Hematopoietic multipotent progenitor cell treated with erythropoietin and hydrocortisone succinate and interleukin-3 and kit ligand, for 6 days (in vitro differentiated cells): ENCODE data around the gene SUMO4.
A peak's percentile ranks its signal among the peaks of the same experiment; 100 is the strongest.

ENCODE experiments used
- DNase-seq: peaks from one replicate; pipeline ENCODE4 v3.0.0-alpha.2; 2015

Gene SUMO4

GRCh38 chr6:149392093-149392492 lies 8.0 kb upstream of the SUMO4 start:
- no peak for DNase-seq

GRCh38 chr6:149392535-149392934 lies 7.5 kb upstream of the SUMO4 start:
- DNase-seq: no peak

GRCh38 chr6:149393002-149393679 lies 6.9 kb upstream of the SUMO4 start:
- DNase-seq: no peak

DNA sequence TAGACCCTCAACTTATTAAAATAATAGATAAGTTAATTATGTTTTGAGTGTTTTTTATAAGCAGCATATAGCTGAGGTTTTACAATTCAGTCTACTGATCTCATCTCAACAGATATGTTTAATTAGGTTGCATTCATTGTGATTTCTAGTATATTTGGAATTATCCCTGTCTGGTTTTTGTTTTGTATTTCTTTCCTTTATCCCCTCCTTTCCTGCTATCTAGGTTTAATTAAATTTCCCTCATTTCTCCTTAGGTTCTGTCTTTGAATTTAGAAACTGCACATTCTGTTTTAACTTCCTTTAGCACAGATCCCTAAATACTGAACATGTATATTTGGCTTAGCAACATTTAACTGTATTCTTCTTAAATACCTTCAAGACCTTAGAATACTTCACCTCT lies 4.9 kb upstream of the SUMO4 start:
- DNase-seq: no peak

DNA sequence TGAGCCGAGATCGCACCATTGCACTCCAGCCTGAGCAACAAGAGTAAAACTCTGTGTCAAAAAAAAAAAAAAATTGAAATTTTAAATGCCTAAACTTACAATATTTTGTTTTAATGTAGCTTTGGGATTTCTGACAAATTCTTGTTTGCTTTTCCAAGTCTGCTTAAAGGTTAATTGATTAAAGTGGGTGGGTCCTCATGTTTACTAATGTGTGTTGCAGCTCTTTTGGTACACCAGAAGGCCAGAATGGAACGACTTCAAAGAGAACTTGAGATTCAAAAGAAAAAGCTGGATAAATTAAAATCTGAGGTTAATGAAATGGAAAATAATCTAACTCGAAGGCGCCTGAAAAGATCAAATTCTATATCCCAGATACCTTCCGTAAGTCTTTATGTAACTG lies 2.7 kb upstream of the SUMO4 start:
- no peak for DNase-seq

- DNase-seq: no peak
These were observed 3.5 kb downstream of the SUMO4 start for GRCh38 chr6:149403534-149403933.

DNA sequence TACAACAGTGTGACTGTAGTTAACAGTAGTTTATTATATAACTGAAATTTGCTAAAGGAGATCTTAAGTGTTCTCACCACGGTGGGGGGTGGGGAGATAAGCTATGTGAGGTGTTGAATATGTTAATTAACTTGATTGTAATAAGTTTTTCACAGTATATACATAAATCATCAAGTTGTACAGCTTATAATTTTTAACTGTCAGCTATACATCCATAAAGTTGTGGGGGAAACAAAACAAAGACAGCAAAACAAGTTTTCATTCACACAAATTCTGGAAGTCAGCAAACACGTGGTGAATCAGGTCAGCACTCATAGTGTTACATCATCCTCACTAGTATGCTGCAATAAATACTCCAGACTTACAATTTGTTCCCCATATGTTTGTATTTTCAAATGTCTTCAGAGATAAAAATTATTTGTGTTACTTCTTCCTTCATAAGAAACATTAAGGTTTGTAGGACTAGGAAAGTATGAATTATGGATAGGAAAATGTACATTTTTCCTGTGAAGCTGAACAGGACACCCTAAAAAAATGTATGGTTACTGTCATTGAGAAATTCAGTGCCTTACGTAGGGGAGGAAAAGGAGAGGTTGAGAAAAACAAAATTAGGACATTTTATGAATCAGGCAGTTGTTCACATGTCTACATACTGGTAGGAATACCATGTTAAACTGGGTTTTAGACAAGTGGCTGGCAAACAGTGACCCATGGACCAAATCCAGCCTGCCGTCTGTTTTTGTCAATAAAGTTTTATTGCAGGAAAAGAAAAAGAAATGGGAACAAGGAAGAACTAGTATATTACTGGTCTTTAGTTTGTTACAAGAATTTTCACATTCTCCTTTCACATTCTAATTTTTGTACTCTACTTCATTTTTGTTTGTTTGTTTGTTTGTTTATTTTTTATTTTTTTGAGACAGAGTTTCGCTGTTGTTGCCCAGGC lies 6.0 kb downstream of the SUMO4 start:
- DNase-seq: peak; percentile 35

- no peak for DNase-seq
These were observed 9.6 kb downstream of the SUMO4 start for GRCh38 chr6:149409617-149410016.

DNA sequence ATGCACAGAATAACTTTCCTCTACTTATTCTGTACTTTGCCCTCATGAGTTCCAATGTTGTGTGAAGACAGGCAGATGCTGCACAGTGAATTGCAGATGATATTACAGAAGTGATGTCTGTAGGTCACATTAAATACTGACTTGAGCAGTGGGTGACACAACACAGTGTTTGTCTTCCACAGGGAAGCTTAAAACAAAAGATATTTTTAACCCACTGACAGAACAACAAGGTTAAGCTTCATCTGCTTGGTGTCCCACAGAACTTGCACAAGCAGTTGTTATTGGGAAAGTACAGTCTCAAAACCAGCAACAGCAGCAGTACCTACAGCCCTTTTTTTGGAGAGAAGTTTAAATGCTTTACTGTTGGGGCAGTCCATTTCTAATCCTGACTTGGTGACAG lies 10.5 kb downstream of the SUMO4 start:
- DNase-seq: no peak

DNA sequence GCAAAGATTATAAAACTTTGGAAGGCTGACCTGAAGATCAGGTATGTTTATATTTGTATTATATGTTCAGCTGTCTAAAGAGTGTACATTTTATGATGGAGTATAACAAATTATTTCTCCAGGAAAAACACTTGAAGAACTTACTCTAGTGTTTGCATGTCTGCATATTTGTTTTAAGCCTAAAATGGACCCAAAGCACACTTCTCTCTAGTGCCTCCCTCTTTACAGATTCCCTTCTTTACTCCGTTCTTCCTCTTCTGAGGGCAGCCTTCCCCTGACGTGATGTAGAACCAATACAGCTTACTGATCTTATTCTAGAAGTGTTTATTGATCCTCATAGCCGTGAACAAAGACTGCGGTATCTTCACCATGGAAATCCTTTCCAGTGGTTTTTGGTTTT lies 13.9 kb downstream of the SUMO4 start:
- DNase-seq: no peak

DNA sequence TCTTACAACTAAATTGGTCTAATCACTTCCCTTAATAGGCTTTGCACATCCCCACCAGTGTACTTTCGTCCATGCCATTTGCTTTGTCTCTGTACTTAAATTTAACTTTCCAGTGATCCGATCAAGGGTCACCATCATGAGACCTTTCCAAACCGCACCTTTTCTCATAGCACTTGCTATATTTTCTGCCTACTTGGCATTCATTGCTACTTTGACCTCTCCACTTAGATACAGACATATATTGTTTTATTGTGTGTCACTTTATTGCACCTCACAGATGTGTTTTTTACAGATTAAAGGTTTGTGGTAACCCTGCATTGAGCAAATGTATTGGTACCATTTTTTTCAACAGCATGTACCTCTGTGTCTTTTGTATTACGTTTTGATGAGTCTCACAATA lies 14.8 kb downstream of the SUMO4 start:
- DNase-seq: no peak

DNA sequence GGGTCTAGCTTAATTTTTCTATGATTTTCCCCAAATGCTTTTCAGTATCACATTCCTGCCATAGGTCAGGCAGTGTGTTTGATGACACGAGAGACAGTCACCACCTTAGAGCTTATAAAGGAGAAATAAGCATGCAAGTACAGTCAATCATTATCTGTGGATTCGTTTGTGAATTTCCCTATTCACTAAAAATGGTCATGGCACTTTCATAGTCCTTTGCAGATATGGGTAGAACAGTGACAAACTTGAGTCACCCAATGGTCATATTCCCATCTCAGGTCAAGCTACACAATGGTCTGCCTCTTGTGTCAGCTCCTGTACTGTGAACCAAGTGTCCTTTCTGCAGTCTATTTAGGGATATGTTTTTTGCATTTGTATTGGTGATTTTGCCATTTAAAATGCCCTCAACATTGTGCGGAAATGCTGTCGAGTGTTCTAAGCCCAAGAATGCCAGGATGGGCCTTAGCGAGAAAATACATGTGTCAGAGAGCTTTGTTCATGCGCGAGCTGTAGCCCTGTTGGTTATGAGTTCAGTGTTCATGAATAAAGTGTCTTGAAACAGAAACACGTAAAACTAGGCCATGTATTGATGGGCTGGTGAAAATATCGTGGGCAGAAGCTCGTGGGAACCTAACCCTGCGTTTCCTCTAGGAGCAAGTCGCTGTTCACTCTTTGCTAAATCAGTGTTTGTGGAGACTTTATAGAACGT lies 19.8 kb downstream of the SUMO4 start:
- no peak for DNase-seq

DNA sequence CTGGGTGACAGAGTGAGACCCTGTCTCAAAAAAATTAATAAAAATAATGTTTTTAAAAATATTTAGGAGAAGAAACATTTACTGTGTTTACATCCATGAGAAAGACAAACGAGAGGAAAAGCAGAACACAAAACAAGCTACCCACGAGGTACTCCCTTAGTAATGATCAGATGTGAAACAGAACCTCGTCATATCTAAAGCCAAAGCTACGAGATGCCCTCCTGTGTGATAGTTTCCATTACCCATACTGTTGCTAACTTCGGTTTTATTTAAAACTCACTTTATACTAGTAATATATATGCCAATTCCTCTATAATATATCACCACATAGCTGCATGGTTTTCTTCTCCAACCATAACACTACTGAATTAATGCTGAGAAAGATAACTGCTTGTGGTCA lies 21.1 kb downstream of the SUMO4 start:
- DNase-seq: no peak

- no peak for DNase-seq
These were observed 22.5 kb downstream of the SUMO4 start for GRCh38 chr6:149422581-149422980.

DNA sequence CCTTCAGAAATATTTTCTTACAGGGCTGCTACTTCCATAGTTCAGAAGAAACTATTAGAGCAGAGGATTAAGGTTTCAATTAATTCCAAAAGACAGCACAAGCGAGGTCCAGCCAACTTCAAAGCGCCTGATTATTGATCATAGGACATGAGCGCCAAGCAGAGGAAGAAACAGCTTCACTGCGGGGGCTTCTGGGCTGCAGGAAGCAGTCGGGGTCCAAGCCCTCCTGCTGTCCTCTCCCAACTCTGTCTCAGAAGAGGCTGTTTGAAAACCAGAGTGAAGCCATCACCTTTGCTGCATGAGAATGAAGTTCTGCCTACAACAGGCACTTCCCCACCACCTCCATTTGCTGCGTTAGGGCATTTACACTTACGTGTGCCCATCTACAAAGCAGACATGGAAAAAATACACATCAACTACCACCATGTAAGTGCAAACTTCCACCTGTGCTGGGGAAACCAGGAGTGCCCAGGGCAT lies 23.9 kb downstream of the SUMO4 start:
- DNase-seq: no peak

DNA sequence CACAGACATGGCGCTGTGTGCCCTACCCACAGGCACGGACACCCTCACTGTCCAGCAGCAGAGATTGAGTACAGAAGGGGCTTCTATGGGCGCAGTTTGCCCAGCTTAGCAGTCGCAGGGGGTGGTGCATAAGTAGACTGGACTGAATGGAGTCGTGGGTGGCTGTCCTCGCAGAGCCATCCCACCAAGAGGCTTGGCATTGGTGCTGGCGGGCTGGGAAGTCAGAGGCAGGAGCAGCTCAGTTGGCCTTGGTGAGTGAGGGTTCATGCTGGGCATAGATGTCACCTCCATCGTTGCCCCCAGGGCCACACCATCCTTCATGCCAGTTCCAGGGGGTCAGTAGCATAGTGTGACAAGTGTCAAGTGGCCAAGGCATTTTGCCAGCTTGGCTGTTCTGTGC lies 25.2 kb downstream of the SUMO4 start:
- no peak for DNase-seq

- DNase-seq: no peak
These were observed 25.7 kb downstream of the SUMO4 start for GRCh38 chr6:149425754-149426153.

DNA sequence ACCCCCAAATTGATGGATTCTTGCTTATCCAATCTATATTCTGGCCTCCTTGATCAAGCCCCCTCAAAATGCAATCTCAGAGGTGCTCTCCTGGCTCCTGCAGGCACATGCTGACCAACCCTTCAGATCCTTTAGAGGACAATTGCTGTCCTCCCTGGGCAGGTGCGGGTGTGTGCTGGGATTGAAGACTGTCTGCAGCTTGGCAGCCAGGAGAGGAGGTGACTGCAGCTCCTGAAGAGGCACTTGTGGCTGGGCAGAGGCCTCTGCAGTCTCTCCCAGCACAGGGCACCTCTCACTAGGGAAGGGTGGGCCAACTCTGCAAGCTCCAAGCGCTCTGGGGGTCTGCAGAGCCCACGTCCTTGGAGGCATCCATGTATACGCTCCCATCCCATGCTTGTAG lies 28.5 kb downstream of the SUMO4 start:
- DNase-seq: no peak

DNA sequence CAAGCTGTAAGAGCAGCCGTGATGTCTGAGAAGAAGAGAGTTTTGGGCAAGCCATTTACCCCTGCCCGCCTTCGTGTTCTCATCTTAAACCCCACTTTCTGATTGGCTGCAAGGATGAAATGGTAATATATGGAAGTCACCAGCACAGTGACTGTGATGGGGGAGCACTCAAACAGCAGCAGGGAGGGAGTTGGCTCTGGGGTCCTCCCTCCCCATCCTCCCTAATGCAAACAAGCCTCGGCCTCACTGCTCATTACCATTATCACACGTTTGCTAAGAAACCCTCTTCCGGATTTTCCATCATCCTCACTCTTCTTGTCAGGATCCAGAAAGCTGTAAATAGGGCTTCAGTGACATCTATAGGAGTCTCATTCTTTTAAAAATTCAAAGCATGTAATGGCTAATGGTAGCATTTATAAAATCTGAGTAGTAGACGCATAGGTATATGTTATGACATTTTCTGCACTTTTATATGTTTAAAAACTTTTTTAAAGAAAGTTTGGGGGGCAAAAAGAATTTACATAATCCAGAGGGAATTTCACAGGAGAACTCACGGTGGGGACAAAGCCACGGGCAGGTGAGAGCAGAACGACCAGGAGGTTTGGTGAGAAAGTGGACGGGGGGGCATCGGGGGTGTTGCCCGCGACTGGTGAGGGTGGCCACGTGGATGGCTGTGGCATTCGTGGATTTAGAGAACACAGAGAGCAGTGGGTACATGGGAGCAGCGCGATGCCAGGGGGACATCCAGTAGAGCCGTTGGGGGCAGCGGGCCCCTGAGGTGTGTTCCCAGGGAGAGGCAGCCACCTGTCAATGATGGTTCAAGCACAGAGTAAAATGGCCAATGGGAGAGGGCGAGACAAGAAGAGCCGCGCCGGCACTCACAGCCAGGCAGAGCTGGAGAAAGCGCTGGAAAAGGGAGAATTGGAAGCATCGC lies 29.6 kb downstream of the SUMO4 start:
- no peak for DNase-seq

GRCh38 chr6:149431905-149432775 lies 32.1 kb downstream of the SUMO4 start:
- DNase-seq: peak; percentile 92

DNA sequence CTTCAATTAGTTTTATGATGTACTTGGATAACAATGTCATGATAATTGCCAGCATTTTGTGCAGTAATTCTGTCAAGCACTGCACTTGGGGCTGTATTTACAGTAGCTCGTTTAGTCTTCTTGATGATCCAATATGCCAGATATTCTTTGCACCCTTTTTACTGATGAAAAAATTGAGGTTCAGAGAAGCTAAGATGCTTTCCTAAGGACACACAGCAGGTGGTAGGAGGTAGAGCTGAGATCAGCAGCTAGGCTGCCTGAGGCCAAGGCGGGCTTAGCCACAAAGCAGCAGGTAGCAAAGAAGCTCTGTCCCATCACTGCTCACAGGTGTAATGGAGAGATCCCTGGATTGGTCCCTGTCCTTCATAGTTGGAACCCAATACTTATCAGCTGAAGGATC lies 33.3 kb downstream of the SUMO4 start:
- no peak for DNase-seq
